NCI-H1092 treated with DMSO at 0.1 percent for 48 hours (cell line): ENCODE data around the gene CEP250.

Source experiments
- DNase-seq: peaks from one replicate; lab custom pipeline; 2025; lab: John Stamatoyannopoulos, UW

Gene CEP250

GRCh38 chr20:35562541-35563110, 107.2 kb downstream of the CEP250 start:
- DNase-seq, result no peak

GRCh38 chr20:35563834-35564233, 108.4 kb downstream of the CEP250 start:
- no peak for DNase-seq

- DNase-seq, result no peak
Measured at GRCh38 chr20:35564905-35565304, 109.5 kb downstream of the CEP250 start.

GRCh38 chr20:35568645-35569044, 113.2 kb downstream of the CEP250 start:
- DNase-seq, result no peak
